ENCODE results near the gene FBXL16.
A peak's percentile ranks its signal among the peaks of the same experiment; 100 is the strongest.
"Not testable (repeated sequence)": the region's sequence is repeated elsewhere in the genome, so short reads cannot be mapped to it uniquely, and the experiment has no call there.

FBXL16 gene

GRCh38 chr16:714558-715476 is 9.2 kb upstream of the FBXL16 start, which contains the start of gene METRN:
TSS of gene METRN (plus strand) at chr16:715118. CDS start at chr16:715290, 172 bp downstream.
- H3K36me3 ChIP-seq (ENCODE audit: control insufficient read depth, insufficient read depth, low read length) = no peaks in the 10 kb centered on the region
- peaks cover 7% of the 10 kb centered on the region for H3K27me3 ChIP-seq (ENCODE audit: insufficient read depth, low read length, poor library complexity)
- H3K79me2 ChIP-seq (ENCODE audit: control insufficient read depth, insufficient read depth, low read length) = no peaks in the 10 kb centered on the region
- H3K18ac ChIP-seq (ENCODE audit: low read length) = no peak within 1 kb of the TSS
- no peak within 1 kb of the TSS for H3K27ac ChIP-seq (ENCODE audit: low read depth, low read length)
- H3K4ac ChIP-seq (ENCODE audit: low read depth, low read length) = no peak within 1 kb of the TSS
- no peak within 1 kb of the TSS for H4K8ac ChIP-seq (ENCODE audit: low read depth, low read length)
- H3K4me2 ChIP-seq (ENCODE audit: low read length) = peak within 1 kb of the TSS; percentile 58
- H3K4me3 ChIP-seq (ENCODE audit: low read length) = no peak within 1 kb of the TSS
- H3K9ac ChIP-seq (ENCODE audit: low read length) = peak within 1 kb of the TSS; percentile 47
- no peak within 1 kb of the TSS for H2BK5ac ChIP-seq (ENCODE audit: low read length)
- no peak within 1 kb of the TSS for H2BK15ac ChIP-seq (replicated peaks; ENCODE audit: low read depth)
- no peak within 1 kb of the TSS for H4K5ac ChIP-seq (ENCODE audit: low read length)
- peak; percentile 83 for DNase-seq
- no peak within 1 kb of the TSS for H3K23ac ChIP-seq (ENCODE audit: low read length)
- no CpG with 5 or more reads among the region's 108 CpGs for WGBS (ENCODE audit: extremely low coverage, insufficient coverage, low lambda C conversion rate)
- peak within 1 kb of the TSS; percentile 58 for H3K56ac ChIP-seq (ENCODE audit: low read length)
- H2BK120ac ChIP-seq (ENCODE audit: low read depth, low read length) = no peak within 1 kb of the TSS
- H3K79me1 ChIP-seq (ENCODE audit: low read length) = no peaks in the 10 kb centered on the region
- no peaks in the 10 kb centered on the region for H3K4me1 ChIP-seq (ENCODE audit: control insufficient read depth, low read depth, low read length)
- no peak within 1 kb of the TSS for H2AK5ac ChIP-seq (ENCODE audit: low read length)

DNA sequence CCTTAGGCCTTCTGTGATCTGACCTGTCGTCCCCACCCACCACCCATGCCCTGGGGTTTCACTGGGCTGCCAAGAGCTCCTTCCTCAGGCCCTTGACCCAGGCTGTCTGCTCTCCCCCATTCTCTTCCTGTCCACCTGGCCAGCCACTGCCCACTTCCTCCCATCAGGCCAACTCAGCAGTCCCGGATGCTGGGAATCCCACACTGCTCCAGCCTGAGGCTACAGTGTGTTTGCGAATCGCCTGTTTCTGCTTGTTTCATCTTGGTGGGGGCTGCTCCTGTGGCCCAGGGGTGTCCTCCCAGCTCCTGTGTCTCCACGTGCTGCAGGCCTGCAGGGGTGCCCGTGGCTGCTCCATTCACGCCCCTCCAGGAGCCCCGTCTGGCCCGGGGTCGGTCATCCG is 8.5 kb upstream of the FBXL16 start:
- no peaks in the 10 kb centered on the region for H3K36me3 ChIP-seq (ENCODE audit: control insufficient read depth, insufficient read depth, low read length)
- H3K4ac ChIP-seq (ENCODE audit: low read depth, low read length) = no peak overlapping the region
- no peak overlapping the region for H3K23ac ChIP-seq (ENCODE audit: low read length)
- H3K27ac ChIP-seq (ENCODE audit: low read depth, low read length) = no peak overlapping the region
- no peaks in the 10 kb centered on the region for H3K79me2 ChIP-seq (ENCODE audit: control insufficient read depth, insufficient read depth, low read length)
- DNase-seq = no peak
- no peak overlapping the region for H3K4me3 ChIP-seq (ENCODE audit: low read length)
- no CpG with 5 or more reads among the region's 11 CpGs for WGBS (ENCODE audit: extremely low coverage, insufficient coverage, low lambda C conversion rate)
- no peaks in the 10 kb centered on the region for H3K4me1 ChIP-seq (ENCODE audit: control insufficient read depth, low read depth, low read length)
- no peak overlapping the region for H2BK120ac ChIP-seq (ENCODE audit: low read depth, low read length)
- H2BK15ac ChIP-seq (replicated peaks; ENCODE audit: low read depth) = no peak overlapping the region
- no peak overlapping the region for H2BK5ac ChIP-seq (ENCODE audit: low read length)
- no peak overlapping the region for H3K4me2 ChIP-seq (ENCODE audit: low read length)
- H4K8ac ChIP-seq (ENCODE audit: low read depth, low read length) = no peak overlapping the region
- peaks cover 7% of the 10 kb centered on the region for H3K27me3 ChIP-seq (ENCODE audit: insufficient read depth, low read length, poor library complexity)
- H3K56ac ChIP-seq (ENCODE audit: low read length) = no peak overlapping the region
- H3K18ac ChIP-seq (ENCODE audit: low read length) = no peak overlapping the region
- no peaks in the 10 kb centered on the region for H3K79me1 ChIP-seq (ENCODE audit: low read length)
- no peak overlapping the region for H2AK5ac ChIP-seq (ENCODE audit: low read length)
- H3K9ac ChIP-seq (ENCODE audit: low read length) = no peak overlapping the region
- H4K5ac ChIP-seq (ENCODE audit: low read length) = no peak overlapping the region

GRCh38 chr16:712740-713250 is 7.2 kb upstream of the FBXL16 start:
- H3K4me2 ChIP-seq (ENCODE audit: low read length); H4K8ac ChIP-seq (ENCODE audit: low read depth, low read length); H3K56ac ChIP-seq (ENCODE audit: low read length); H3K4ac ChIP-seq (ENCODE audit: low read depth, low read length); H3K27me3 ChIP-seq (ENCODE audit: insufficient read depth, low read length, poor library complexity); H3K23ac ChIP-seq (ENCODE audit: low read length); H3K27ac ChIP-seq (ENCODE audit: low read depth, low read length); H4K5ac ChIP-seq (ENCODE audit: low read length); H3K4me1 ChIP-seq (ENCODE audit: control insufficient read depth, low read depth, low read length); H3K18ac ChIP-seq (ENCODE audit: low read length); H2AK5ac ChIP-seq (ENCODE audit: low read length); H3K4me3 ChIP-seq (ENCODE audit: low read length); H3K79me1 ChIP-seq (ENCODE audit: low read length); H3K9ac ChIP-seq (ENCODE audit: low read length); H2BK15ac ChIP-seq (replicated peaks; ENCODE audit: low read depth); H3K79me2 ChIP-seq (ENCODE audit: control insufficient read depth, insufficient read depth, low read length); H2BK120ac ChIP-seq (ENCODE audit: low read depth, low read length); H3K36me3 ChIP-seq (ENCODE audit: control insufficient read depth, insufficient read depth, low read length); H2BK5ac ChIP-seq (ENCODE audit: low read length): not testable (repeated sequence)
- DNase-seq = peak; percentile 97
- no CpG with 5 or more reads among the region's 13 CpGs for WGBS (ENCODE audit: extremely low coverage, insufficient coverage, low lambda C conversion rate)

DNA sequence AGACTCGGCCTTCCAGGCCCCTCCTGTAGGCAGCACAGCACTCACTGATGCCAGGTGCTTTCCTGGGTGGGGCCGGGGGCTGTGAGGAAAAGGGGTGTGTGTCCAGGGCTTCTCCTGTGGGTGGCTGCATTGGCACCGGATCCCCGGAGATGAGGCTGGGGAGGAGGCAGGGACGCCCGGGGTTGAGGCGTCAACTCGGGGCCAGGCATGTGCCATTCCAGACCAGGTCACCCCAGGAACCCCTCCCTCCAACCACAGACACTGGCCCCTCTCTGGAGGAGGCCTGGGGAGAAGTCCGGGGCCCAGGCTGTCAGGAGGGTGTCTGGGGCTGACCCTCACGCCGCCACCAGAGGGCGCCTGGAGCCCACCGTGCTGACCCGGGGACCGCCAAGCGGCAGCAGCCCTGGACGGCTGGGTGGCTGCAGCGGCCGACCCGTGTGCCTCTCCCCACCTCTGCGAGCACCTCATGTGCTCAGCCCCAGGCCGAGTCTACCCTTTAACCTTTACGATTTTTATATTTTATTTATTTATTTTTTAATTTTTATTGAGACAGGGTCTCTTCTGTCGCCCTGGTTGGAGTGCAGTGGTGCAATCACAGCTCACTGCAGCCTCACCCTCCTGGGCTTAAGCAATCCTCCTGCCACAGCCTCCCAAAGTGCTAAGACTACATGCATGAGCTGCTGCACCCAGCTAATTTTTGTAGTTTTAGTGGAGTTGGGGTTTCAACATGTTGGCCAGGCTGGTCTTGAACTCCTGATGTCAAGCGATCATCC is 6.1 kb upstream of the FBXL16 start:
- no peak overlapping the region for H3K27ac ChIP-seq (ENCODE audit: low read depth, low read length)
- no peak overlapping the region for H3K56ac ChIP-seq (ENCODE audit: low read length)
- H4K5ac ChIP-seq (ENCODE audit: low read length) = no peak overlapping the region
- H3K18ac ChIP-seq (ENCODE audit: low read length) = no peak overlapping the region
- H4K8ac ChIP-seq (ENCODE audit: low read depth, low read length) = no peak overlapping the region
- H2AK5ac ChIP-seq (ENCODE audit: low read length) = no peak overlapping the region
- H3K4me1 ChIP-seq (ENCODE audit: control insufficient read depth, low read depth, low read length) = no peaks in the 10 kb centered on the region
- H3K36me3 ChIP-seq (ENCODE audit: control insufficient read depth, insufficient read depth, low read length) = no peaks in the 10 kb centered on the region
- no peak overlapping the region for H2BK120ac ChIP-seq (ENCODE audit: low read depth, low read length)
- no peak overlapping the region for H2BK5ac ChIP-seq (ENCODE audit: low read length)
- H3K79me2 ChIP-seq (ENCODE audit: control insufficient read depth, insufficient read depth, low read length) = no peaks in the 10 kb centered on the region
- H3K4ac ChIP-seq (ENCODE audit: low read depth, low read length) = no peak overlapping the region
- no peak overlapping the region for H2BK15ac ChIP-seq (replicated peaks; ENCODE audit: low read depth)
- H3K4me3 ChIP-seq (ENCODE audit: low read length) = no peak overlapping the region
- no peak overlapping the region for H3K4me2 ChIP-seq (ENCODE audit: low read length)
- peaks cover 12% of the 10 kb centered on the region for H3K27me3 ChIP-seq (ENCODE audit: insufficient read depth, low read length, poor library complexity)
- WGBS (ENCODE audit: extremely low coverage, insufficient coverage, low lambda C conversion rate) = no CpG with 5 or more reads among the region's 25 CpGs
- DNase-seq = peak; percentile 75
- no peak overlapping the region for H3K23ac ChIP-seq (ENCODE audit: low read length)
- H3K79me1 ChIP-seq (ENCODE audit: low read length) = no peaks in the 10 kb centered on the region
- H3K9ac ChIP-seq (ENCODE audit: low read length) = no peak overlapping the region

DNA sequence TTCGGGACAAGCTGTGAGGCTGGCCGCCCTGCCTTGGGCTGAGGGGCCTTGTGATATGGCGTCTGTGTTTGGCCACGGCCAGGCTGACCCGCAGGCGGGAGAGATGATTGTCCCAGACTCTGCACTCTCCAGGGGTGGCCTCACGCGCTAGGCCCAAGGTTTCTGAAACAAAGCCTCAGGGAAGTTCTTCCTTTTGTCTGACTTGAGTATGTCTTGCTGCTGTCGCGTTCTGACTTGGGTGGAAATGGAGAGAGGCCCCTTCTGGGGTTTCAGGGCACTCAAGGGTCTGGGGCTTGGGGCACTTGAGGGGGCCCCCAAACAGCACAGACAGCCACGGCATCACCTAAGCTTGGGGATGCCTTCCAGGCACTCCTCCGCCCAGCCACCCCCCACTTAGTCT is 5.5 kb upstream of the FBXL16 start:
- no CpG with 5 or more reads among the region's 12 CpGs for WGBS (ENCODE audit: extremely low coverage, insufficient coverage, low lambda C conversion rate)
- peaks cover 18% of the 10 kb centered on the region for H3K27me3 ChIP-seq (ENCODE audit: insufficient read depth, low read length, poor library complexity)
- H2BK120ac ChIP-seq (ENCODE audit: low read depth, low read length) = no peak overlapping the region
- H3K4me2 ChIP-seq (ENCODE audit: low read length) = no peak overlapping the region
- no peak overlapping the region for H4K8ac ChIP-seq (ENCODE audit: low read depth, low read length)
- H3K9ac ChIP-seq (ENCODE audit: low read length) = no peak overlapping the region
- H2AK5ac ChIP-seq (ENCODE audit: low read length) = no peak overlapping the region
- H2BK5ac ChIP-seq (ENCODE audit: low read length) = no peak overlapping the region
- H3K56ac ChIP-seq (ENCODE audit: low read length) = no peak overlapping the region
- H3K4ac ChIP-seq (ENCODE audit: low read depth, low read length) = no peak overlapping the region
- H3K18ac ChIP-seq (ENCODE audit: low read length) = no peak overlapping the region
- no peak for DNase-seq
- H2BK15ac ChIP-seq (replicated peaks; ENCODE audit: low read depth) = no peak overlapping the region
- H3K79me2 ChIP-seq (ENCODE audit: control insufficient read depth, insufficient read depth, low read length) = no peaks in the 10 kb centered on the region
- H3K4me3 ChIP-seq (ENCODE audit: low read length) = no peak overlapping the region
- no peak overlapping the region for H3K23ac ChIP-seq (ENCODE audit: low read length)
- no peak overlapping the region for H3K27ac ChIP-seq (ENCODE audit: low read depth, low read length)
- no peaks in the 10 kb centered on the region for H3K79me1 ChIP-seq (ENCODE audit: low read length)
- H3K4me1 ChIP-seq (ENCODE audit: control insufficient read depth, low read depth, low read length) = no peaks in the 10 kb centered on the region
- H3K36me3 ChIP-seq (ENCODE audit: control insufficient read depth, insufficient read depth, low read length) = no peaks in the 10 kb centered on the region
- H4K5ac ChIP-seq (ENCODE audit: low read length) = no peak overlapping the region

Data from mesendoderm (in vitro differentiated cells).